Esophagus mucosa (tissue), 1 donor: ENCODE results near the gene ANO2. TPM values are rescaled to one million over a fixed set of nuclear protein-coding genes. Genes with fewer than 3 reads are reported as not detected.

Experiments
- ATAC-seq: fragments of 200-7000 bp; cut with Tn5 transposase; one replicate; pipeline ENCODE4 v1.9.1; 2020
- total RNA-seq: library from RNA; stranded (reverse); gene quantifications from one replicate; pipeline ENCODE4 v1.2.4, GENCODE V29; 2023
- donor health status: DM: yes; HTN: yes; CAD: no.

The ANO2 gene
- total RNA-seq, 1 donor from 2014 or later = 2.0 TPM

DNA sequence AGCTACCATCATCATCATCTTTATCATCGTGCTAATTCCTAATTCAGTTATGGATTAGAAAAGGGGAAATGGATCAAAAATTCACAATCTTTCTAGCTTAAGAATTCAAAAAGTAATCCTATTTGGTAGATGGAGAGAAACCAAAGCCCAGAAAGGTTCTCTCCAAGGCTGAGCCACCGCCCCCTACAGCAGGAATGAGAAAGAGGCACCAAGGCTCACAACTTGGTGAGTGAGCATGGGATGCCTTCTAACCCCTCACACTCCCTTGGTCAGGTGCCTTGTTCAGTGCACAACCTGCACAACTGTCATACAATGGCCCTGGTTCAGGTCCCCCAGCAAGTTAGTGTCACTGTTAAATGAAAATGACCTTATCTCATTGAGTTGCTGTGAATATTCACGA lies 171.5 kb downstream of the ANO2 start:
- no peak for ATAC-seq

- ATAC-seq = no peak
Observed at GRCh38 chr12:5771756-5772155, 173.3 kb downstream of the ANO2 start.

GRCh38 chr12:5770727-5771126 lies 174.3 kb downstream of the ANO2 start:
- ATAC-seq = no peak

DNA sequence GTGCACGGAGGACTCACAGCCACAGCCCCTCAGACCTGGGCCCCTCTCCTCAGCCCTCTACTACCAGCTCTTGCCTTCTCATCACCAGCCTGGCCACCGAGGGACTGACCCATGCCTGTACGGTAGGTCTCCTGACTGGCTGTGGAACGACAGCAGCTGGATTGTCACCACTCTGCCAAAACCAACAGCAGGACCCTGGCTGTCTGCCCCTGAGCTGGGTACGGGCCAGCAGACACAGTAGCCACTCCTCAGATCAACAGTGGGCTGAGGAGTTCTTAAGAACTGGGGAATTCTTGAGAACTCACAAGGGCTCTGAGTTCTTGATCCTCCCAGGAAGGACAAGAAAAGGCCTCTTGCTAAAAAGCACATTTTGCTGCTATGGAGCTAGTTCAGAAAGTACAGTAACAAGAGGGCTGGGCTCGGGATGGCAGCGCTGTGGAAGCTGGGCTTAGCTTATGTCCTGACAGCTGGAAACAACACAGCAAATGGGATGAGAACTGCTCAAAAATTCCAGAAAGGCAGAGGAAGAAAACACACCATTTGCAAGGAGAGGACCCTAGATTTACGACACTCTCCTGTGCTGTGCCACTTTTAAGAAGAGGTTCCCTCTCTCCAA lies 176.4 kb downstream of the ANO2 start:
- no peak for ATAC-seq

DNA sequence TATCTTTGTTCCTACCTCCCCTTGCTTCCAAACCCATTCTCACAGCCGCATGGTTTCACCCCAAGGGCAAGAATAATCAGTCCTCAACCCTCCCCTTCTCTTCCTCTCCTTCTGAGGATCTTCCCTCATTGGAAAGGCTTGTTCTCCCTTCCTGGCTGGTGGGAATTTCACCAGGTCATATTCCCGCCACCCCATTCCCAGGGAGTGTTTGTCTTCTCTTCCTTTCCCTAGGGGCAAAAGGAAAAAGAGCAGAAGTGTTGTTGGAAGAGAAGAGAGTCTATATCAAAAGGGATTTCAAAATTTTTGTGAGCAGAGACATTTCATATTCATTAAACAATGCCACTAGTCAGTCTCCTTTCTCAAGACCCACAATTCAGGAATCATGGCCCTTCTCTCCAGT lies 176.9 kb downstream of the ANO2 start:
- no peak for ATAC-seq

GRCh38 chr12:5758347-5758746 lies 186.7 kb downstream of the ANO2 start:
- no peak for ATAC-seq

DNA sequence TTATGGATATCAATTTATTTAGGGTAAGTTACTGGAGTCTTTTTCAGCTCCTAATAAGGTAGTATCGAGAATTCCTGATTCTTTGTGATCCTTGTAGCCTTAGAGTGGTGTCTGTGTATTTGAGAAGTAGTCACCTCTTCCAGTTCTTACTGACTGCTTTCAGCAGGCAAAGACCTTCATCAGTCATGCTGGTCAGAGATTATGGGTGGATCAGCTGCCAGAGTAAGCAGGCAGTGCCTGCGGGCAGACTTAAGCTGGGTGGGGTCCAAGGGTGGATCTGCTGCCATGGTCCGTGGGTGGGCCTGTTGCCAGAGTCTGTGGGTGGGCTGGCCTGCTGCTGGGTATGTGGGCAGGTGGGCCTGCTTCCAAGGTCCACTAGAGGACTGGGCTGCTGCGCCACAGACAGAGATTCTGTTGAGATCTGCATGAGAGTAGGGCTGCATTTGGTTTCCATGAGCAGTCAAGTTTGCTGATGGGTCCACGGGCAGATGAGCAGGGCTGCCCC lies 188.7 kb downstream of the ANO2 start:
- ATAC-seq = no peak

DNA sequence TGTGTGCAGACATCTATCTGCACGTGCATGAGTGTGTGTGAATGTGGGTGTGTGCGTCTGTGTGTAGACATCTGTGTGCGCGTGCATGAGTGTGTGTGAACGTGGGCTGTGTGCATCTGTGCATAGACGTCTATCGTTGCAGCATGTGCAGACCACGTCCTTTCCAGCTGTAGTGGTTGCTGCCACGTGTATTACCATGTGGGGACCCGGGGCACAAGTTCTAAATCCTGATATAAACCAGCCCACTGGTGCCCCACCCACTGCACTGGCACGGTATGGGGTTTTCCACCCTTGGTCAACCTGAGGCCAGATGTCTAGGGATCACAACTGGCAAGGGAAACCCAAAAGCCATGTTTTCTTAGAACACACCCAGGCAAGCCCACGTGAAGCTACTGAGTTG lies 197.0 kb downstream of the ANO2 start:
- no peak for ATAC-seq

DNA sequence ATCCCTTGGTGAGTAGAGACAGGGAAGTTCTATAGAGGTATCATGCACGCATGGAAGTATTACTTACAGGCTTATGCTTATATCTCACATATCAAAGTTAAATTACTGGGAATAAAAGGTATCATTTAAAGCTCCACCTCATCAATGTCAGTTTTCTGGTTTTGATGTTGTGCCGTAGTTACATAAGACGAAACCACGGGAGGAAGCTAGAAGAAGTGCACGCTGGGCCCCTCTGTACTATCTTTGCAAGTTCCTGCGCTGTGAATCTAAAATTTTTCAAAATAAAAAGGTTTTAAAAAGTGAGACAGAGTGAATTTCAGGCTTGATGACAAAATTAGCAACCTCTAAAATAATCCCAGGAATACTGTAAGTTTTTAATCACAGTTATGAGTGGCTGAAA lies 198.1 kb downstream of the ANO2 start:
- ATAC-seq = no peak

- ATAC-seq = no peak
Observed at GRCh38 chr12:5746036-5746908, 198.8 kb downstream of the ANO2 start.

DNA sequence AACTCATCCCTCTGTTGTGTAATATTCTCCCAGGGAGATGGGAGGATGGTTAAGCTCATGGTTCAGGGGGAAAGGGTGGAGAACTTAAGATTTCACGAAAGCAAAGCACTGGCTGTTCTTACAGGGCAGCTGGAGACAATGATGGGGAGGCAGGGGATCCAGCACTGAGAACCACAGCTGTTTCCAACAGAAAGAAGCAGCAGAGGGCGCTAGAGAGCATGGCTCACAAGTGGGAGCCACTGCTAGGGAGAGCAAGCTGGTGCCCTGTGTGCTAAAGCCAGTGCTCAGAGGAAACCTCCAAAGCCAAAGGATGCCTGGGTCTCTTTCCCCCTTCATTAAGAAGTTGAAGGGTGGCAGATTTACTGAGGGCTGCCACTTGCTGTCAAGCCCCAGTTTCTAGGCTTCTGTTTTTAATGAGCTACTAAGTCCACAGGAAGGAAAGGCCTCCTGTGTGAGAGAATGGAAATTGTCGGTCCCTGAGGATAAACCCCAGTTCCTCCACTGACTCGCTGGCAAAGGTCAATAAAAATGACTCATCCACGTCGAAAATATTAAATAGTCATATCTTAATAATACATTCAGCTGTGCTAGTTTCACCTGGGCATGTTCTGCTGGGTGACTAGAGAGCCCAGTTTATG lies 199.7 kb downstream of the ANO2 start:
- ATAC-seq = peak; percentile 77

- ATAC-seq = peak; percentile 40
Observed at GRCh38 chr12:5742258-5742657, 202.8 kb downstream of the ANO2 start.

- no peak for ATAC-seq
Observed at GRCh38 chr12:5739917-5740316, 205.1 kb downstream of the ANO2 start.

DNA sequence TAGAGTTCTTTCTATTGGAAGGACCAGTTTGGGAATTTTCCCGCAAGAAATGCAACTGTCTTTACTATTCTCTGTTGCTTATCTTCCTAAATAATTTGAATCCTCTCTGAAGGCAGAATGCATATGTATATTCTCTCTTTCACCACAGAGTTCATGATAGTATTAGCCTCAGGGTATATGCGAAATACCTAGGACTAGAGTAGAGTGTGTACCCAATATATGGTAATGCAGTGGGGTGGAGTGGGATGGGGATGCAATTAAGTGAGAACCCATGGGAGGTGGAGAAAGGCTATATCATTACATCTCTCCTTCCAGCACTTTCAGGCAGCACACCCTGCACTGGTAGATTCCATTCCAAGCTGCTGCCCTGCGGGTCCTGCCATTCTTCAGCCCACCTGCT lies 207.3 kb downstream of the ANO2 start:
- ATAC-seq = no peak

DNA sequence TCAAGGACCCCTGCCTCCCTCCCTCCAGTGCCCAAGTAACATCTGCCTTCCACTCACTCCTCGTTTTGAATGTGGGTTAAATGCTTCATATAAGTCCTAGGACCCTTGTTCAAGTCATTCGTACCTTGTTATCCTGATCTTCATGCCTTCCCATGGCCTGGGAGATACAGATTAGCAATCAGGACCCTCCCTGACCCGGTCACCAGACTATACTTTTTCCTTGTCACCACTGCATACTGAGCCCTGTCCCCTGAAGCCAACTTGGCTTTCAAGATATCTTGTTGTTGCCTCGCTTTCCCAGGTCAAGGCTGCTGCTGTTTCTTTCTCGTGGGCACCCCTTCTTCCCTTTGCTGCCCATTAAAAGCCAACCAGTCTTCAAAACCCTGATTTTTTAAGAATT lies 208.5 kb downstream of the ANO2 start:
- no peak for ATAC-seq

GRCh38 chr12:5736016-5736415 lies 209.0 kb downstream of the ANO2 start:
- ATAC-seq = no peak

DNA sequence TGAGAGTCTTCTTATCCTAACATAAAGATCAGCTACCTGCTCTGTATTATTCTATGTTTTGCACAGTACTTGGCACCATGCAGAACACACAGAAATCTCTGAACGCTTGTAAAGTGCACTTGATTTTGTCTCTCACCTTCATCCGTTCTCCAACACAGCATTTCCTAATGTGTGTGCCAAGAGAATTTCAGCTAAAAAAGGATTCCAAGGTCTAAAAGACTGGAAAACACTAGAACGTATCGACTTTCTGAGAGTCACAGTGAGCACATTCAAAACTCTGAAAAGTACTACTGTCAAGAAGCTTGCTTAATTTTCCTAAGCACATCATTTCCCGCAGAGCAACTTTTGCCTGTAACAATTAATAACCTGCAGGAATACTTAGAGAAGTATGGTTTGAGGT lies 211.1 kb downstream of the ANO2 start:
- ATAC-seq = no peak

GRCh38 chr12:5733136-5733755 lies 211.8 kb downstream of the ANO2 start:
- ATAC-seq = peak; percentile 99

GRCh38 chr12:5730962-5731361 lies 214.1 kb downstream of the ANO2 start:
- ATAC-seq = no peak

- no peak for ATAC-seq
Observed at GRCh38 chr12:5723711-5724252, 221.3 kb downstream of the ANO2 start.

DNA sequence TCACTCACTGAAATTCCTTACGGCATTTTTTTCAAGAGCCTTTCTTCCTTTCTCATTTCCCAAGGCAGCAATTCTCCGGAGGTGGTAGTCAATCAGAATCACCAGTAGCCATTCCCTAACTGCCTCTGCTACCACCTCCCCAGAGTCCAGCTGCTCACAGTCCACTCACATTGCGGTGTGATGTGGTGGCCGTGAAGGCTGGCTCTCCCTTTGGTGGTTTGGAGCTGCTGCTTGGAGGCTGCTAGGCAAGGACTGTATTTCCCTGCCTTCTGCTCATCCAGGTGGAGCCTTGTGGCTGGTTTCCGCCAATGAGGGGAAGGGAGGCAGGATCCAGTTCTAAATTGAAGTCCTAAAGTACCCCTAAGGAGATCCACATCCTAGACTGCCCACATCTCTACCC lies 222.0 kb downstream of the ANO2 start:
- ATAC-seq = no peak

DNA sequence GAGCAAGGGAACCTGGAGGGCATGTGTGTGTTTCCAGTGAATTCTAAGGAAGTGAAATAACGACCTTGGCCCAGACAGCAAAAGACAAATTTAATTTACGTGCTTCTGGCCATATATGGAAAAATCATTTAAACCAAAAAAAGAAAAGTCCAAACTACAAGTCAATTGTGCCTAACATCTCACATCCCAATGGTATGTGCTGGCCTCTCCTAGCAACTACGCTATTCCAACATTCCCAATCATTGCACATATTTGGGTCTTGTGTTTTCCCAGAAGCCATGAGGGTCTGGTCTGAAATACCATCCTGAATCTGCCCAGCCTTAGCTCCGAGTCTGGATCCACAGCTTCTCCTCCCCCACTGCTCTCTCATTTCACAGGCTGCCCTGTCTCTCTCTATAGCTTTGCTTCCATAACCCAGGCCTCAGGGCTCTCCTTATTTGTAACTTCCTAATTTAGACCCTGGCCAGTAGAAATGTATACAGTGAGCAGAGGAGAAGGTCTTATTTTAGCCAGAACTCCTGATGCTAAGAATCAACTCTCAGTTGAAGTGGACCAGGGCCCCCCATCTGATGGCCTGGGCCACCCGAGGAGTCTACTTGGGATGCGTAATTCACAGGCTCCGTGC lies 224.6 kb downstream of the ANO2 start:
- ATAC-seq = no peak
